ENCODE measurements around the gene CRACR2A.

Gene CRACR2A

GRCh38 chr12:3611860-3612703 is 140.8 kb downstream of the CRACR2A start:
- no peak for DNase-seq

DNA sequence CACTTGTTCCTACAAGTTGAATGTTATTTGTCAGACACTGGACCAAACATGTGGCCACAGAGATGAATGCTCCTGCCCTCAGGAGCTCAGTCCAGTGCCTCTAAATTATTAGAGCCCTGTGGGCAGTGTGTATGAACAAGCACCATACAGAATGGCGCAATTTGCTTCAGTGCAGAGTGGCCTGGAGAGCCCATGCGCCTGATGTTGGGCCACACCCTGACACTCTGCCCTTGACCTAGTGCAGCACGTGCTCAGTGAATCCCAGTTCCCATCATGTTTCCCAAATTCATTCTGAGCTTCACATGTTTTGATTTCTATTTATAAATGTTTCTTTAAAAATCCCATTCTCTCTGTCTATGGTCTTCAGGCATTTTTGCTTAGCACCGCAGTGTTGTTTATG is 145.1 kb downstream of the CRACR2A start:
- DNase-seq: no peak

- DNase-seq: no peak
Measured at GRCh38 chr12:3607039-3607720, 145.7 kb downstream of the CRACR2A start.

DNA sequence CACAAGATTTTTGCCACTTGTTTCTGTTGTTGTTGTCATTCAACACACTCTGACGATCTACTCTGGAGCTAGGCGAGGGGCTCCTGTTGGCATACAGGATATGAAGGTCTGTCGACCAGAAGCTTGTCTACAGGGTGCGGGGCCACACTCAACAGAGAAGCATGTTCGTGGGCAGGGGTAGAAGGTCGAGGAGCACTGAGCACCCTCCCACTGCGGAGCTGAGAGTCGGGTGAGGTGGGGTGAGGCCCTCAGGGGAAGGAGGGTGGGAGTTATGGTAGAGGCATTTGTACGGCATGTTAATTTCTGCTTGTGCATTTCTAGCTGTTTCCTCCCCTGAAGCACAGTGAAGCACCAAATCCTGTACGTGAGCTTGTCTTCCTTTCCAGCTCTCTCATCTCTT is 146.8 kb downstream of the CRACR2A start:
- DNase-seq: no peak

DNA sequence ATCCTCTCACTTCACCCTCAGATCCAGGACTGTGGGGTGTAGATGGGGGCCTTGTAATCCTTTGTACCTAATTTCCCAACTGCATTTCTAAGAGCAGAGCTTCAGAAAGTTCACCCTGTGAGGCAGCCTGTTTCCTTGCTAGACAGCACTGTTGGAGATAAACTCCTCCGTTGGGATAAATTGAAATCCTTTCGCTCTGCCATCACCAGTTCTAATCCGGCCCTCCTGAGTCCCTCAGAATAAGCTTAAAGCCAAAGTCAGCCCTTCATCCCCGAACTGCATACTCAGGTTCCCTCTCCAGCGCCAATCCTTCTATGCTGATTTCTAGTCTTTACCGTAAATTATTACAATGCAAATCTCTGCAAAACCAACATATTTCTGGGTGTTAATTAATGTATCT is 147.2 kb downstream of the CRACR2A start:
- no peak for DNase-seq

GRCh38 chr12:3604748-3605586 is 147.9 kb downstream of the CRACR2A start:
- no peak for DNase-seq

DNA sequence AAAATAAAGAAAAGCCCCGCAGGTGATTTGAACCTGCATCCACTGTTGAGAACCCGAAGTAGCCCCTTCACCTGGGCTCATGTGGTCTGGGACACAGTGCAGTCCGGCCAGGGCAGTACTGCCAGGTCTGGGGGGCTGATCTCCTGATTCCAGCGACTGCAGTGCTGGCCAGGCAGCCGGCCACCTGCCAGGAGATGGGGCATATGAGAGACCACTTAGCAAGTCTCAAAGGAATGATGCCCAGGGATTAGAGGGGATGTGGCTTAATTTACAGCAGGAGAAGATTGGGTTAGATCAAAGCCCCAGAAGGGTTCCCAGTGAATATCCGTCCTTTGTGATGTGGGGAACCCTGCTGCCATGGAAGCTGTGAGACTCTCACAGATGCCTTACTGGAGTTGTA is 148.6 kb downstream of the CRACR2A start:
- no peak for DNase-seq

- DNase-seq: no peak
Measured at GRCh38 chr12:3603576-3603975, 149.3 kb downstream of the CRACR2A start.

GRCh38 chr12:3602488-3602887 is 150.4 kb downstream of the CRACR2A start:
- DNase-seq: no peak

DNA sequence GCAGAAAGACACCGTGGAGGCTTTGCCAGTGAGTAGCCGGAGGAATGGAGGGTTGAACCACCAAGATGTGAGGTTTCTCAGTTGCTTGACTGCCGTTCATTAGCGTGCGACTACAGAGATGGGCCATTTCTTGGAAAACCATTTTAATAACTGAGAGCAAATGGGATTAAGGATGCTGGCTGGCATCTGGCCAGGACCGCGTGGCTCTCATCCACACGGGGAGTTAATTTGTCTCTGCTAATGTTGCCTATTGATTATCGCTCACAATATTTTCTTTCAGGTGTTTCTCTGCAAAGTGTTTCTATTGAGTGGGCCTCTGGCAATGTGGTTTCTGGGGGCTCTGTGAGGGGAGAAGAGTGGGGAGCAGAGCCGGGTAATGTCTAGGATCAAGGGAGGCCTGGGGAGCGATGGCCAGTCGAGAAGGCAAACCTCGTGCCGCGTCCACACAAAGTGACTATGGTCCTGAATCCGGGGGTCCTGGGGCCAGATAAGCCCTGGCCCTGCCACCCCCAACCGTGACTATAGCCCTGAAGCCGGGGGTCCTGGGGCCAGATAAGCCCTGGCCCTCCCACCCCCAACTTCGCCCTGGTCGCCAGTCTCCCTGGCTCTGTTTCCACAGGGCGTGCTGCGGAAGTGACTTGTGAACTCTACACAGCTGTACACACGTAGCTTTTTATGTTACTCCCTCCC is 151.3 kb downstream of the CRACR2A start:
- no peak for DNase-seq

DNA sequence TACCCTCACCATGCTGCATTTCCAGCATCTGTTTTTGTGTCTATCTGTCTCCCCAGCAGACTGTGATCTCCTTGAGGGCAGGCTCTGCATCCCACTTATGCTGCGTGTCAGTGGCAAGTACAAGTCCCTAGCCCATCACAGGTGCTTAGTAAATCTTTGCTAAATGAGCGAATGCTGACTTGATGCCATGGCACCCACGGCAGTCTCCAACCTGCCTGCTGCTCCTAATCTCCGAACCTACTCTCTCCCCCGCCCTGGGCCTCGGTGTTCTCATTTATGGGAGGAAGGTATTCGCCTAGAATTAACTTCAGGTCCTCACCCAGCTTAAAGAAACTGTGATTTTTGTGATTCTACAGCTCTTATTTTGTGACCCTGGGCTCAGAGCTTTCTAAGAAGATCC is 152.0 kb downstream of the CRACR2A start:
- no peak for DNase-seq

- DNase-seq: no peak
Measured at GRCh38 chr12:3600039-3600720, 152.7 kb downstream of the CRACR2A start.

DNA sequence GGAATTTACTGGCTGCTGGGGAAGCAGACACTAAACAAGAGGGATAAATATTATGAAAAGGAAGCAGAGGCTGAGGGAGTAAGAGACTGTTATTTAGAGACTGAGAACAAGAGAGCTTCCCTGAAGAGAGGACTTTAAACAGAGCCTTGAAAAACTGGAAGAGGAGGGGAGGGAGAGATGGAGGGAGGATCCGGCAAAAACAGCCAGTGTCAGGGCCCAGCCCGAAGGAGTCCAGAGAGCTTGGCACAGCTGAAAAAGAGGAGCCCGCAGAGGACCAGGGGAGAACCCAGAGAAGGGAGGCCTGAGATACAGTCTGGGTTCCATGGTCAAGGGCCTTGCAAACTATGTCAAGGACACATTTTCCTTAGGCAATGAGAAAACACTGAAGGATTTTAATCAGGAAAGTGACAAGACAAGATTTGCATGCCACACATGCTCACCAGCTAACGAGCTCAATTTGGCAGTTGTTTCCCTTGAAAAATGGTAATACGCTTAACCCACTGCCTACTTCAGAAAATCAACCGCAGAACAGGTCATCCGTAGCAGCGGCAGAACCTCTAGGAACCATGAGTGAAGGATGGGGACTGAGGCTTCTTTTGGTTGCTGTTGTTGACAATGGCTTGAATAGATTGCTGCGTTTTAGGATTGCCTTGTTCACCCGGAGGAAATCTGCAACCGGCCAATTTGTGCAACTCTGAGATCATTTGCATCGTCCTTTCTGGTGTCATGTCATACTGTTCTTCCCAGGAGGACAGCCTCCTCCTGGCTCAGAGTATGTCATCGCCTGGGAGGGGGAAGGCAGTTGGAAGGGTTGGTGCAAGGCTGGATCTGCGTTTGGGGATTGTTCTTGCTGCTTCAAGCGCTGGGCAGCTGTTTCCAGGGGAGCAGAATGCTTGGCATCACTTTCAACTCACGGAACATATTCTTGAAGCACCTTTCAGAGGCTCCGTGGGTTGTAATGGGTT is 153.7 kb downstream of the CRACR2A start:
- no peak for DNase-seq

DNA sequence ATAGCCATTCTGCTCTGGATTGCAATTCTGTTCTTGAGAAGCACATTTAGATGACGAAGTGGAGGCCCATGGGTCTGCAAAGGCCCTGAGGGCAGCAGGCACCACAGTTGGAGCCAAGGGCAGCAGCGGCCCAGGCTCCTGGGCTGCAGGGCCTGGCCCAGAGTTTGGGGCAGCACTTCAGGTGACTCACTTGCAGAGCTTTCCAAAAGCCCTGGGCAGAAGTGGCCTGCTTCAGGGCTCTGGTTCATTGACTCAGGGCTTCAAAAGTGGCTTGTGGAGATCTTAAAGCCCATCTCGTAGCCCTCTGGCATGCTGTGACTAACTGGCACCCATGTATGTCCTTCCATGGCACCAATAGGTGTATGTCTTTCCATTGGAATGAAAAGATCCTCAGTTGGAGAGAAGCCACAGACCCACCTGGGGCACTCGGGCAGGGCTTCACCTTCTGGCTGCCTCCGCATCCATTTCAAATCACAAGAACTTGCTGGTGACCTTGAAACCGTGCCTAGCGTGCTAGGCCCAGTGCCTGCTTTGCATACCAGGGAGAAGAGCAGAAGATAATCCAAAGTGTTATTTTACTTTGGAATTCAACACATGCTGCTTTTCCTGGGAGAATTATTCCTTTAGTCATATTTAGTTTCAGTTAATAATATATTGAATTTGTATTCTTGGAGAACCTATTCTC is 155.2 kb downstream of the CRACR2A start:
- no peak for DNase-seq

DNA sequence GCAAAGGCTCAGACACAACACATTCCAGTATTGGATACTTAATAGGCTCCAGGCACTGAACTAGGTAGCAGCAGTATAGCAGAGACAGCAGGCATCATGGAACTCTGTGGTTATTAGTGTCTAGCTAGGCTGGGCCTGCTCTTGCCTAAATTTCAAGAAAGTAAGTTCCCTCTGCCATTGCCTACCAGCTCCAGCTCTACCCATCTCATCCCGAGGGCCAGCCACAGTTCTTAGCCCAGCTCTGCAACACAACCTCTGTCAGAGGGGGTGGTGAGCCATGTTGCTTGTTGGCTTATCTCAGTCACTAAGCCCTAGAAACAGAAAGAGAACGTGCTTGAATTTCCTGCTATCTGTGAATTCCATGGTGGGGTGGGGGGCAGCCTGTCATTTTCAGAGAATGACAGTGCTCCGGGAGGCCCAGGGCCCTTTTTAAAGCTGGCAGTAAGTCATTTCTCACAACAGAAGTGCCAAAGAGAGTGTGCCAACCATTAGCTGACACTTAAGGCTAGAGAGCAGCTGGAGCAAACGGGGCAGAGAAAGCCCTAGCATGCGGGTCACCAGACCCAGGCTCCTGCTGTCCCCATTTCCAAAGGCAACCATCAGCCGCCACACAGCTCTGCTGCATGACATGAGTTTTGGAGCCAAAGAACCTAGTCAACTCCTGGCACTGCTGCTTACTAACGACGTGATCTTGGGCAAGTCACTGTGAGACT is 156.1 kb downstream of the CRACR2A start:
- no peak for DNase-seq

DNA sequence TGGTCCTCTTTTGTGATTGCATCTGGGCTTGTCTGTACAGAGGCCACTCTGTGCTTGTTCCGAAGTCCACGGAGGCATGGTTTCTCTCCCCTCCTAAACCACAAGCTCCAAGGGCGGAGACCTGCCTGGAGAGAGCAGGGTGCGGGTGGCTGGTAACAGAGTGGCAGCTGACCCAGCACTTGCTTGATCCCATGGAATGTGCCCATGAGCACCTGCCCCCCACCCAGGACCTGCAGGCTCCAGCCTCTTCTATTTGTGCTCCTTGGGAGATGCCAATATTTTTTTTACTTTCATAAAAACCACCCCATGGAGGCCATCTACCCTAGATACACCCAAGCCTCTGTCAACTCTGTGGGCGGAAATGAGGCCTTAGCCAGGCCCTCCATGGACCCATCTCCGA is 157.2 kb downstream of the CRACR2A start:
- no peak for DNase-seq

- no peak for DNase-seq
Measured at GRCh38 chr12:3594966-3595365, 157.9 kb downstream of the CRACR2A start.

DNA sequence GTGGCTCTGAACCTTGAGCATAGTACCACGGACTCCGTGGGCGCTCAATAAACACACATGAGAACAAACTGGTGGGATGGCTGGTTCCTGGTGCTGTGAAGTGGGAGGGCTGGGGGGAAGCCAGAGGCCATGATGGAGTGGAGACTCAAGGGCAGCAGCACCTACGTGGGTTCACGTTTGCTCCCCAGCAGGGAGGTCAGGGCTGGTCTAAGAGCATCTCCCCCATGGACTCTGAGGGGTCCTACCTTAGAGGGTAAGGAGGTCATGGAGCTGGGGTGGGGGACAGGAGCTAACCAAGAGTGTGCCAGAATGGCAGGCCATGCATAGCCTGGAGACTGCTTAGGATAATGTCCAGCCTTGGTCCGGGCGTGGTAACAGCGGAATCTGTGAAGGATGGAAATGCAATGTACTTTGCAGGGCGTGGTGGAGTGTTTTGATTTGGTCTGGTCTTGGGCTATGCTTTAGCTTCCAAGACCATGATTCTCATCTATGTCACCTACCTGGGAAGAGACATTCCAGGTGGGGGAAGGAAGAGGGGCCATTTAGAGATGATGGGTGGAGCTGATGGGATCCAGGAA is 158.9 kb downstream of the CRACR2A start:
- no peak for DNase-seq

DNA sequence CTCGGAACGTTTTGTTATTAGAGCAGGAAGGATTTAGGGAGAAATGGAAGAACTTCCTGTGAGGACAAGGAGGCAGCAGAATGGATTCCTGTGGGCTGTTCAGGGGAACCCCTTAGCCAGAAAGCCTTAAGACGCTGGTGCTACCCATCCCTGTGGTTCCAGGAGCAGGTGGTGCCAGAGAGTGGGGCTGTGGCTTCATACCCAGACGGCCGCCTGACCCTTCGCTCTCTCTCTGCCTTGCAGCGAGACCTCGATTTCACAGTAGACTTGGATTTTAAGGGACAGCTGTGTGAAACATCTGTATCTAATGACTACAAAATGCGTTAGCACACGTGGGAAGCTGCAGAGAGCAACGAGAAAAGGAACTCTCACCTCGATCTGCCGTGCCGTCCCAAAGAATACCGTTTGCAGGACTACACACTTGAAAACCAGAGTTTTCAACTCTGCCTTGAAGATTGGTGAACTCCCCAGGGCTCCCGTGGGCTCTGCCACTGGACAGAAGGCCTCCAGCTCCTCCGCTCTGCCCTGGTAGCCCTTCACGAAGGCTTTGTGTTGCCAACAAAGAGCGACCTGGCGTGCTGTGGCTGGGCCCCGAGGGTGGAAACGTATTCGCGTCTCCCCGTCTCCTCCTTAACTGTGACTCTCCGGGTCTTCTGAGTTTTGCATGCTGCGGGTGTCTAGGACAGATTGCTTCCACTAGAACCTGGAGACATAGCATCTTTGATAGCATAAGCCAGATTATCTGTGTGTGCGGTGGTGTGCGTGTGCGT is 159.9 kb downstream of the CRACR2A start:
- no peak for DNase-seq
